ENCODE results near the gene RCOR1.

Gene RCOR1

GRCh38 chr14:102646615-102647014, 54.2 kb downstream of the RCOR1 start:
- no peaks in the 10 kb centered on the region for H3K9me3 ChIP-seq
- peaks cover 82 to 95% of the 10 kb centered on the region in 2 experiments for H3K4me1 ChIP-seq (ENCODE audit: control insufficient read depth in 1 of 2, insufficient read depth in 1 of 2, low read depth in 1 of 2, low read length in 1 of 2)
- peak overlapping the region; percentile 88 for H3K27ac ChIP-seq
- H3K4me3 ChIP-seq (ENCODE audit: low read depth in 1 of 2, low read length in 1 of 2), result peak overlapping the region in 1 of 2 experiments; percentile 38
- no peaks in the 10 kb centered on the region for H3K27me3 ChIP-seq
- H3K36me3 ChIP-seq, result no peaks in the 10 kb centered on the region
- TF ChIP-seq, protein P1, sequence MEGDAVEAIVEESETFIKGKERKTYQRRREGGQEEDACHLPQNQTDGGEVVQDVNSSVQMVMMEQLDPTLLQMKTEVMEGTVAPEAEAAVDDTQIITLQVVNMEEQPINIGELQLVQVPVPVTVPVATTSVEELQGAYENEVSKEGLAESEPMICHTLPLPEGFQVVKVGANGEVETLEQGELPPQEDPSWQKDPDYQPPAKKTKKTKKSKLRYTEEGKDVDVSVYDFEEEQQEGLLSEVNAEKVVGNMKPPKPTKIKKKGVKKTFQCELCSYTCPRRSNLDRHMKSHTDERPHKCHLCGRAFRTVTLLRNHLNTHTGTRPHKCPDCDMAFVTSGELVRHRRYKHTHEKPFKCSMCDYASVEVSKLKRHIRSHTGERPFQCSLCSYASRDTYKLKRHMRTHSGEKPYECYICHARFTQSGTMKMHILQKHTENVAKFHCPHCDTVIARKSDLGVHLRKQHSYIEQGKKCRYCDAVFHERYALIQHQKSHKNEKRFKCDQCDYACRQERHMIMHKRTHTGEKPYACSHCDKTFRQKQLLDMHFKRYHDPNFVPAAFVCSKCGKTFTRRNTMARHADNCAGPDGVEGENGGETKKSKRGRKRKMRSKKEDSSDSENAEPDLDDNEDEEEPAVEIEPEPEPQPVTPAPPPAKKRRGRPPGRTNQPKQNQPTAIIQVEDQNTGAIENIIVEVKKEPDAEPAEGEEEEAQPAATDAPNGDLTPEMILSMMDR (IDR thresholded peaks at IDR 0.05), result no peak

DNA sequence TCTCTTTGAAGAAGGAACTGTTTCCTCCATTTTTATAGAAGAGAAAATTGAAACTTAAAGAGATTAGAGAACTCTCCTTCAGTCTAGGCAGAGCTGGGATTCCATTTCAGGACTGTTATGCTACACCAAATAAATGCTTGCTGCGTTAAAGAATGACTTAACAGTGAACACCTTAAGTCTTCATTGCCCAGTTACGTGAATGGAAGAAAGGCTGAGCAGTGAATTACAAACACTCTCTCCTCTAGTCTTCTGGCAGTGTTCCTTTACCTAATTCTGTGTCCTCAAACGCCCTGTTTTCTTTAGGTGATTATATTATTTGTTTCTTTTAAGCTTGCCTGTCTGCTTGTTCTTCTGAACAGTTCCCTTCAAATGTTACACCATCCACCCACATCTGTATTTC, 59.7 kb downstream of the RCOR1 start:
- TF ChIP-seq, protein P1 (IDR thresholded peaks at IDR 0.05), result no peak
- no peak overlapping the region for H3K4me3 ChIP-seq (ENCODE audit: low read depth in 1 of 2, low read length in 1 of 2)
- H3K9me3 ChIP-seq, result no peaks in the 10 kb centered on the region
- peaks cover 59 to 62% of the 10 kb centered on the region in 2 experiments for H3K4me1 ChIP-seq (ENCODE audit: control insufficient read depth in 1 of 2, insufficient read depth in 1 of 2, low read depth in 1 of 2, low read length in 1 of 2)
- H3K27me3 ChIP-seq, result no peaks in the 10 kb centered on the region
- H3K27ac ChIP-seq, result peak overlapping the region; percentile 70
- no peaks in the 10 kb centered on the region for H3K36me3 ChIP-seq

DNA sequence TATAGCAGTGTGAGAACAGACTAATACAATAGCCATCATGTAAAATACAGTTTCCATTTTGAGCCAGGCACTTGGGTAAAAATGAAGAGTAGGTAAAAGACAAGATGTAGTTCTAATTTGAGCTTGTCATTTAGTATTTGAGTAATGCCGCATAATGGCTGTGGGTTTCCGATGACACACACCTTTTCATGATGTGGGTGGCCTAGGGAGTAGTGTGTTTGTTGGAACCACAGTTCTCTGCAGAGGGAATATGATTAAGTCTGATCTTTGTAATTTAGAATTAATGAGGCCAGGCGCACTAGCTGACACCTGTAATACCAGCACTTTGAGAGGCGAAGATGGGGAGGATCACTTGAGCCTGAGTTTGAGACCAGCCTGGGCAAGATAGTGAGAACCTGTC, 61.8 kb downstream of the RCOR1 start:
- H3K27ac ChIP-seq, result no peak overlapping the region

DNA sequence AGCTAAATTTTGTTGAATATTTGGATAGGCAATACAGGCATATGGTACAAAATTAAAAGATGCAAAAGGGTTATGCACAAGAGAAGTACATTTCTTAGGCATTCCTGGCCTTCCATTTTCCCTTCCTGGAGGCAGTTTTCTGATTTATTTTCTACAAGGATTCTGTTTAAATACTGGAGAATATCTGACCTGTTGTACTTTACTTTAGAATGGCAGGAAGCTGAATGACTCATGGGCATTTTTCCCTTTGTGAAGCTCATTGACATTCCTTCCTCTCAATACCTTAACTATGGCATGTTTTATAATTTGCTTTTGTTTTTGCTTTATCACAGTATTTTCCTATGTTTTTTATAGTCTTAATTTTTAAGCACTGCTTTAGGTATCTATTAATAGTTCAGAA, 62.7 kb downstream of the RCOR1 start:
- Histone ChIP-seq H3K27ac (no peak overlapping the region), H3K9me3 (no peaks in the 10 kb centered on the region), H3K4me3 (ENCODE audit: low read depth in 1 of 2, low read length in 1 of 2) (no peak overlapping the region), H3K4me1 (ENCODE audit: control insufficient read depth in 1 of 2, insufficient read depth in 1 of 2, low read depth in 1 of 2, low read length in 1 of 2) (peaks cover 55 to 59% of the 10 kb centered on the region in 2 experiments), H3K36me3 (no peaks in the 10 kb centered on the region), H3K27me3 (no peaks in the 10 kb centered on the region)
- TF ChIP-seq, protein P1 (IDR thresholded peaks at IDR 0.05), result no peak

More for the DNA sequence above, 61.8 kb downstream of the RCOR1 start:
- H3K27me3 ChIP-seq, result no peaks in the 10 kb centered on the region
- H3K36me3 ChIP-seq, result no peaks in the 10 kb centered on the region
- TF ChIP-seq, protein P1 (IDR thresholded peaks at IDR 0.05), result no peak
- peaks cover 51 to 59% of the 10 kb centered on the region in 2 experiments for H3K4me1 ChIP-seq (ENCODE audit: control insufficient read depth in 1 of 2, insufficient read depth in 1 of 2, low read depth in 1 of 2, low read length in 1 of 2)
- H3K9me3 ChIP-seq, result no peaks in the 10 kb centered on the region
- no peak overlapping the region for H3K4me3 ChIP-seq (ENCODE audit: low read depth in 1 of 2, low read length in 1 of 2)

GRCh38 chr14:102659797-102660196, 67.3 kb downstream of the RCOR1 start:
- no peaks in the 10 kb centered on the region for H3K36me3 ChIP-seq
- H3K9me3 ChIP-seq, result no peaks in the 10 kb centered on the region
- TF ChIP-seq, protein P1 (IDR thresholded peaks at IDR 0.05), result no peak
- no peaks in the 10 kb centered on the region for H3K27me3 ChIP-seq
- H3K4me1 ChIP-seq (ENCODE audit: control insufficient read depth in 1 of 2, insufficient read depth in 1 of 2, low read depth in 1 of 2, low read length in 1 of 2), result peaks cover 71% of the 10 kb centered on the region in 2 experiments
- no peak overlapping the region for H3K27ac ChIP-seq
- no peak overlapping the region for H3K4me3 ChIP-seq (ENCODE audit: low read depth in 1 of 2, low read length in 1 of 2)

DNA sequence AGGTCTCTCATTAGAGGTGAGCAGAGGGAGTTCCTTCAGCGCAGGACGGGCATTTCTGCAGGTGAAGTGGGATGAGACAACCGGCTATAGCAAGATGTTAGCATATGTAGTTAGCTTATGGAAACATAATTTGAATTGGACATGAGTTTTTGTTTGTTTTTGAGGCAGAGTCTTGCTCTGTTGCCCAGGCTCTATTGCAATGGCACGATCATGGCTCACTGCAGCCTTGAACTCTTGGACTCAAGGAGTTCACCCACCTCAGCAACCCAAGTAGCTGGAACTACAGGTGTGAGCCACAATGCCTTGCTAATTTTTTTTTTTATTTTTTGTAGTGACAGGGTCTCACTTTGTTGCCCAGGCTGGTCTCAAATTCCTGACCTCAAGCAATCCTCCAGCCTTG, 69.2 kb downstream of the RCOR1 start:
- TF ChIP-seq, protein P1 (IDR thresholded peaks at IDR 0.05), result no peak
- Histone ChIP-seq H3K36me3 (no peaks in the 10 kb centered on the region), H3K27ac (peak overlapping the region; percentile 82), H3K9me3 (no peaks in the 10 kb centered on the region), H3K4me1 (ENCODE audit: control insufficient read depth in 1 of 2, insufficient read depth in 1 of 2, low read depth in 1 of 2, low read length in 1 of 2) (peaks cover 80 to 86% of the 10 kb centered on the region in 2 experiments), H3K27me3 (no peaks in the 10 kb centered on the region), H3K4me3 (ENCODE audit: low read depth in 1 of 2, low read length in 1 of 2) (no peak overlapping the region)

All from neutrophil (primary cell).